ENCODE measurements around the gene LTC4S.

GRCh38 chr5:179793468-179794139 lies at the start of gene LTC4S:
- no peak for TF ChIP-seq CTCF (IDR thresholded peaks at IDR 0.05)
- peak in 1 of 4 donors; percentile 16 for TF ChIP-seq POLR2A (IDR thresholded peaks at IDR 0.05)

Measured in esophagus squamous epithelium (tissue), 4 donors.